ENCODE data around the gene CHAC1. TPM values are rescaled to one million over a fixed set of nuclear protein-coding genes. Genes with fewer than 3 reads are reported as not detected.
A peak's percentile ranks its signal among the peaks of the same experiment; 100 is the strongest.

Gene CHAC1
- total RNA-seq, 1 donor from 2014 or later, result 31.8 TPM

DNA sequence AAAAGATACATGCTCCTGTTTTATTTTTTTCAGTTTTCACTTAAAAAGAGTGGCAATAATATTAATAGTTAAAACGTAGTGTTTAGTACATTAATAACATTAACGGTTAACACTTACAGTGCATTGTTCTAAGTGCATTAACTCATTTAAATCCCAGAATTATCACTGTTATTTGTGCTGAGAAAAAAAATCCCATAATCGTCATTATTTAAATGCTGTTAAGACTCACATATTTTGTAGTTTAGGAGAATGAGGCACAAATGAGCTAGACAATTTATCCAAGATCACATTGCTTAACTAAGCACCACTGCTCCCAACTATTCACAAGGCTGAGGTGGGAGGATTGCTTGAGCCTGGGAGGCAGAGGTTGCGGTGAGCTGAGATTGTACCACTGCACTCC is 34.9 kb downstream of the CHAC1 start:
- no peak for ATAC-seq

DNA sequence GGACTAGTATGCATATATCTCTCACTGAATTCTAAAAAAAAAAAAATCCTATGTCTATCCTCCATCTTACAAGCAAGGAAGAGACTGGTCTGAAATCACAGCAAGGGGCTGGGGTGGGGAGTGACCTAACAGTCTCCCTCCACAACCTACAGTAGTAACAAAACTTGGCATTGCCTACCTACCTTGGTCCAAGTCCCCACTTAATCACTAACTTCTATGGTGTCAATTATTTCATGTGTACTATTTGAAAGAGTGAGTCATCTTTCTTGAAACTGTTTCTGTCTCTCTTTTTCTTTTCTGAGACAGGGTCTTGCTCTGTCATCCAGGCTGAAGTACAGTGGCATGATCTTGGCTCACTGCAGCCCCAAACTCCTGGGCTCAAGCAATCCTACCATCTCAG is 36.8 kb downstream of the CHAC1 start:
- ATAC-seq, result no peak

DNA sequence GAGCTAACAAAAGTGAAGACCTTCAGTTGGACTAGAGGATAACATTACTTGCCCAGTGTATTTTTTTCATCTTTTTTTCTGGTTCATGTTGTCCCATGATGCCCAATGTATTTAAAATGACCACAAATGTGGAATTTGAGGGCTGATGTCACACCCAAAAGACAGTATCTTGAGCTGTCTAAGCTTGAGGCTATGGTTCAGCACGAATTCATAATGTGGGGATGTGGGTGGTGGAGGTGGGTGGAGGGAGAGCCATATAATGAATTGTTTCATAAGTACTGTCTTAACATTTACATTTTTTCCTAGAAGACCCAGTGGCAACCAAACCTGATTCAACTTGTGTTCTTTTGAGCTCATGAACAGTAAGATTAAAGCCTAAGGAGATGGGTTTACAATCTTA is 37.5 kb downstream of the CHAC1 start:
- no peak for ATAC-seq

DNA sequence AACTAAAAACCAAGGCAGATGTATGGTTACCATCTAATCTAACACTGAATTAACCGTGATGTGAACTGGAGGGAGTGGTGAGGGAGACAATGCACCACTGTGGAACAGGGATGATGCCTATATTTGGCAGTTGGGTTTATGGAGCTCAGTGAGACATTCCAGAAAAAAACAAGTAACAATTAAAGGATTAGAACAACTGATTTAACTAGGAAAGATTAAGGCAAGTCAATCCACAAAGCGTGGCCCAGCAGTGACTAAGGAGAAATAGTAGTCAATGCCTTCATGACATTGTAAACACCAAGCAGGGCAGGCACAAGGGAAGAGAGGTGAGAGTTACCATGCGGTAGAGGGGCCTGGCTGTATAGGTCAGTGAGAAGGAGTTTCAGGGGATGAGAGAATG is 38.1 kb downstream of the CHAC1 start:
- ATAC-seq, result peak; percentile 53

DNA sequence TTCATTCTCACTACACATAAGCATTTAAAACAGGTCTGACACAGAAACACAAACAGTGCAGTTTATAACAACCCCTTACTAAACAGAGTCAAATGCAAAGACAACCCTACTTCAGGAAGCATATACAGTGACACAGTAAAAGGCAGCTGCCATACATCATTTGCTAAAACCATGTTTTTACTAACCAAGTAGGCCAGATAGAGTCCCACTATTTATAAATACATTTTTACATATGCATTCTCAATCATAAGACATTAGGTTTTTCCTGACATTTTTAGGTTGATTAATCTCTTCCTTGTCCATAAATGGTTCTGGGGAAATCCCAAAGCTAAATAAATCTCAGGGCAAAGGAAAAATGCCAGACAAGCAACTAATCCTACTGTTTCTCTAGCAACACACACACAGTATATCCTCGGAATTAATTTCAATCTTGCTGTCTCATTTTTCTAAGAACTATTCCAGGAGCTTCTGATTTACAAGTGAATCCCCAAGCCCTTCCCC is 39.0 kb downstream of the CHAC1 start:
- ATAC-seq, result no peak

DNA sequence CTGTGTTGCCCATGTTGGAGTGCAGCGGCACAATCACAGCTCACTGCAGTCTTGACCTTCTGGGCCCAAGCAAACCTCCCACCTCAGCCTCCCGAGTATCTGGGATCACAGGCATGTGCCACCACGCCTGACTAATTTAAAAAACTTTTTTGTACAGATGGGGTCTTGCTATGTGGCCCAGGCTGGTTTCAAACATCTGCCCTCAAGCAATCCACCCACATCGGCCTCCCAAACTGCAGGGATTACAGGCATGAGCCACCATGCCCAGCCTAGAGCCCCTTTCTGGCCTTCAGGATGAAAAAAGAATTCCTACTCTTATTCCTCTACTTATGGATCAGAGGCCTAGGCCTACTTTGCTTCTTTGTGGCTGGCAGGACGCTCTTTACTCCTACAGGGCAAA is 39.6 kb downstream of the CHAC1 start:
- ATAC-seq, result no peak

DNA sequence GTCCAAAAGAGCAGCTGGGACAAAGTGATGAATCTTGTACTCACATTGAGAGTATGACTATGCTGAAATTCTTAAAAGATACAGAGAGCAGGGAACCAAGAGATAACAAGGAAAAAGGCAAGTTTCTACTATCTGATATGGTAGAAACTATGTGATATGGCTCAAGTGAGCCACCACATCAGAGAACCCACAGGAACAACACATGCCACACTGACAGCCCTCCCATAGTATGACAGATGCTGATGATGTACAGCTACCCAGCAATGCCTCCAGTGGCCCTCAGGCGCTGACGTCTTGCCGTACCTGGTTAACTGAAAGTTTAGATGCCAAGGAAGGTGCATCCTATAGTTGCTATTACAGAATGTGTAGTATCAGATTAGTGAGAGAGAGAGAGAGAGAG is 42.4 kb downstream of the CHAC1 start:
- ATAC-seq, result no peak

DNA sequence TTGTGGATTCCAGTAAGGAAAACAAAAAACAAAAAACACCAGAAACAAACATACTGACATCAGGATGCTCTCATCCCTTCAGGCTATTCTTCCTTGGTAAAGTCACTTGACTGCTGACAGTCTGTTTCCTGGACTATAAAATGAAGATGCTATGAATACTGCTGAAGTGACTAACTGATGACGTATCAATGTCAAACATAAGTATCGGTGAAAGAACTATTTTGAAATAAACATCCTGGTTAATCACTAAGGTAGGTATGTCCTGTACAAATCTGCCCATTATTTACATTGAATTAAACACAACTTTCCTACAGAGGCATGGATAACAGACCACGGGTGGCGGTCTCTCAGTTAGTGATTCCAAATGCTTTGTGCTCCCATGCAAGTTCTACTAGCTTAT is 45.9 kb downstream of the CHAC1 start:
- ATAC-seq, result peak; percentile 73

DNA sequence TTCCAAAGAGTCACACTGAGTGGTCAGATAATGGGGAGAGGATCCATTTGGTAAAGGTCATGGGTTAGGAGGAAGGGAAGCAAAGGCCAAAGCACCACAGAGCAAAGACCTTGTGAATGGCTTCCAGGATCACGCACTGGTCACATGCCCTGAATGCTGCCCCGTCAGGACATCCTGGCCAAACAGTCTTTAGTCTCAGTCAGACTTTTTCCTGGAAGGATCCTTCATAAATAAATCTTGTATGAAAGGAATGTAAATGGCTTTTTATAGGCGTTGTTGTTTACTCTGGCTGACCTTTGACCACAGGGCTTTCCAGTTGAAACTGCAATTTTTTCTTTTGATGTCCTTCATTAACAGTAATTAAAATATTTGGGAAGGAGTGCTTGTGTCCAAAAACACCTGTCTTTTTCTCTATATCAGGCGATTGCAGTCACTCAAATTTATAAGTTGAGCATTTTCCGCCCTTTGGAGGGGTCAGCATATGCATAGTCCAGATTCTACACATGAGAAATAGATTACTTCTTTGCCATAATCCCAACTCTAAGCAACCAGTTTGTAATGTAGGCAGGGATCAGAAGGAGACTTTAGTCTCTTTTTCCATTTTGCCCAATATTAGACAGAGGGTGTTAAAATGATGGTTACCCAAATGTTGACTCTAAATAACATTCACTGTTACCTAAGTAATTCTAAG is 48.4 kb downstream of the CHAC1 start:
- ATAC-seq, result no peak

DNA sequence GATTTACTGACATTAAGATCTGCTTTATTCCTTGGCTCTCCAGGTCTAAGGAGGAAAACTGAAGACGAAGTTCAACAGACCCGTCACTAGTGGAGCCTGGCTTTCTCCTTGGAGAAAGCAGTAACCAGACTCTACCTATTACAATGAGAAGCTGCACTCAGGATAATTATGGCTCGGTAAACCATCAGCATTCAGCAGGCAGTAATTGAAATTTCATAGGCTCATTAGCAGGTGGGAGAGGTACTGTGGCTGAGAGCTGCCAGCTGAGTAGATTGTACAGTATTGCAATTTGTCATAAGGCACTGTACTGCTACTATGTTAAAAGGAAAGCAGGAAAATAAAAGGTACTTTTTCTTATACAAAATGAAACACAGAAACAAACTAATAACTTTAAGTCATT is 51.2 kb downstream of the CHAC1 start:
- no peak for ATAC-seq

Other genes starting within 250 kb of the CHAC1 start
- 21.2 TPM for gene RMDN3, start 198.2 kb upstream of the CHAC1 start, total RNA-seq
- gene GCHFR, start 189.4 kb upstream of the CHAC1 start, total RNA-seq, result 13.0 TPM
- gene C15orf62, start 183.5 kb upstream of the CHAC1 start, total RNA-seq, result 4.0 TPM
- gene ZFYVE19, start 146.4 kb upstream of the CHAC1 start, total RNA-seq, result 18.4 TPM
- gene DNAJC17, start 146.0 kb upstream of the CHAC1 start, total RNA-seq, result 20.8 TPM
- gene PPP1R14D, start 124.8 kb upstream of the CHAC1 start, total RNA-seq, result not detected
- 127 TPM for gene SPINT1, start 109.4 kb upstream of the CHAC1 start, total RNA-seq
- 118 TPM for gene RHOV, start 79.2 kb upstream of the CHAC1 start, total RNA-seq
- 10.9 TPM for gene VPS18, start 59.0 kb upstream of the CHAC1 start, total RNA-seq
- gene DLL4, start 24.1 kb upstream of the CHAC1 start, total RNA-seq, result 1.1 TPM
- 20.6 TPM for gene INO80, start 162.8 kb downstream of the CHAC1 start, total RNA-seq